H54 (cell line): ENCODE measurements around the gene PCK1.

Experiments
- DNase-seq: peaks from one replicate; pipeline ENCODE4 v3.0.0; 2011; ENCODE audit warnings: low spot score, mixed read lengths; ENCODE audit not compliant: insufficient read length
- FAIRE-seq: peaks from 3 replicates; lab custom pipeline; 2011; peaks lifted over from hg19 to GRCh38; lab: Jason Lieb, UNC
- POLR2A ChIP-seq: IDR thresholded peaks from 2 replicates; pipeline ENCODE4 v1.6.1; 2011; ENCODE audit warnings: low read depth, mild to moderate bottlenecking, low read length

Gene PCK1

DNA sequence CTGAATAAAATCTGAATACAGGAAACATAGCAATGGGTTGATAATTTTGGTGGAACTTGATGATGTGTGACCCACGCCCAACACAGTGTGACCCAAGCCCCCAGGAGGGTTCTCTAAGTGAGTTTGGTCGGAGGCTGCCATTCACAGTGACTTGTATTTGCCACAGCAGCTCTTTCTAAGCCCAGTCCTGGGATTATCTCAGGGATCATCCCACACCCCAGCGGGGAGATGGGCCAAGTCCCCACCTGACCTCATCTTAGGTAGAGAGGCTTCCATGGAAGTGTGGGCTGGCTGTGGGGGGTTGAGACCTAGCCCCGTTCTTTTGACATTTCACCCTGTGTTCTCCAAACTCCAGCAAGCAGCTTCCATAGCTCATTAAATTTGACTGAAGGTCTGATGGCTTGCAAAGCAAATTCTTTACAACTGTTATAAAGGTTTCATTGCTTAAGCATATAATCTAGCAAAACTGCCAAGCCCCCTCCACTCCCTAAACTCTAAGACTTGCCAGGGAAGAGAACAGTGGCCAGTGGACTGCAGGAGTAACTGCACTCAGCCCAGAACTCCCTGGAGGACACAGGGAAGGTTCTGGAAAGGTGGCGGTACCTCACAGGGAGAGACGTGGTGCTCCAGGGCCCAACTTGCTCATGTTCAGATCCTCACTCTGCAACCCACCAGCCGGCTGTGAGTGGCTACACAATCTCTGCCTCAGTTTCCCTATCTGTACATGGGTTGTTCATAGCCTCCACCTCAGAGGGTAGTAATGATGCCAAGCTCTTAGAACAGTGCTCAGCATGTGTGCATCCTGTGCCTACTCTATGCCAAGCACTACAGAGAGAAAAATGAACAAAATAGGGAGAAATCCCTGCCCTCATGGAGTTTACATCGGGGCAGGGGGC lies 1.0 kb upstream of the PCK1 start:
- no peak for TF ChIP-seq POLR2A
- FAIRE-seq (no peak), DNase-seq (no peak)

DNA sequence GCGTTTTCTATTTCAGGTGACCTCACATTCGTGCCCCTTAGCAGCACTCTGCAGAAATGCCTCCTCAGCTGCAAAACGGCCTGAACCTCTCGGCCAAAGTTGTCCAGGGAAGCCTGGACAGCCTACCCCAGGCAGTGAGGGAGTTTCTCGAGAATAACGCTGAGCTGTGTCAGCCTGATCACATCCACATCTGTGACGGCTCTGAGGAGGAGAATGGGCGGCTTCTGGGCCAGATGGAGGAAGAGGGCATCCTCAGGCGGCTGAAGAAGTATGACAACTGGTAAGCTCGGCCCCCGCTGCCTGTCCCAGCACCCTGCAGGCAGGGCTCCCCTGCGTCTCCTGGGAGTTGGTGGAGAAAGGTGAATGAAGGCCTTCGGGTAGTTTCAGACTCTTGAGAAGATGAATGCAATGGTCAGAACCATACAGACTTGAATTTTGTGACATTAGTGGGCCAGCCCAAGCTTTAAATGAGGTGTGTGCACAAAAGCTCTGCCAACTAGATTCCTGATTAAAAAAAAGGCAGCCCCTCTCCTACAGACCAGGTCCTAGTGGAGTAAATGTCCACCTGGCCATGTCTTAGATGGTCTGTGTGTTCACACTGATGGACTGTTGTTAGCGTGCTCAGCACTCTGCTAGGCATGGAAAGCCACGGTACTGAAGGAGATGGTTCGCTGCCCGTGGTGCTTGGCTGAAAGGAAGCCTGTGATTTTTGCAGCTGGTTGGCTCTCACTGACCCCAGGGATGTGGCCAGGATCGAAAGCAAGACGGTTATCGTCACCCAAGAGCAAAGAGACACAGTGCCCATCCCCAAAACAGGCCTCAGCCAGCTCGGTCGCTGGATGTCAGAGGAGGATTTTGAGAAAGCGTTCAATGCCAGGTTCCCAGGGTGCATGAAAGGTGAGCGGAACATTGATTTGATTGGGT lies 708 bp downstream of the PCK1 start:
- FAIRE-seq: no peak
- no peak for DNase-seq
- no peak for TF ChIP-seq POLR2A

DNA sequence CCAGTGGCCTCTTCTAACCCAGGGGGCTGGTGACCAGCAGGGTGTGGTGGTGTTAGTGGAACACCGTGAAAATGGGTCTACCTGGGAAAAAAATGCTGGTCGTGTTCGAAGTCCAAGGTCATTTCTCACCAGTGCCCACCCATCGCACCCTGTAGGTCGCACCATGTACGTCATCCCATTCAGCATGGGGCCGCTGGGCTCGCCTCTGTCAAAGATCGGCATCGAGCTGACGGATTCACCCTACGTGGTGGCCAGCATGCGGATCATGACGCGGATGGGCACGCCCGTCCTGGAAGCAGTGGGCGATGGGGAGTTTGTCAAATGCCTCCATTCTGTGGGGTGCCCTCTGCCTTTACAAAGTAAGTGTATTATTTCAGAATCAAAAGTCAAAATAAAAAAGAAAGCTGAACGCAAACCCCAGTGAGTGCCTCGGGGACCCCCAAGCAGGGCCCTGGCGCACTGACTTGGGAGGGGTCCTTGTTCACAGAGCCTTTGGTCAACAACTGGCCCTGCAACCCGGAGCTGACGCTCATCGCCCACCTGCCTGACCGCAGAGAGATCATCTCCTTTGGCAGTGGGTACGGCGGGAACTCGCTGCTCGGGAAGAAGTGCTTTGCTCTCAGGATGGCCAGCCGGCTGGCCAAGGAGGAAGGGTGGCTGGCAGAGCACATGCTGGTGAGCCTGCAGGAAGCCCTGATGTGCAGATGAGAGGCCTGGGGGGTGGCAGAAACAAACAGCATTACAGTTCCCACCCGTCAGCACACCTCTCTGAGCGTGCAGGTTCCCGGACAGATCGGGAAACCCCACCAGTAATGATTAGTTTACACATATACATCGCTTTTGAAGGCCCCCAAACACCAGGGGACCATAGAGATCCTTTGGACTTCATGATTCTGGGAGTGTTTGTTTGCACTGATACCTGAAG lies 1.9 kb downstream of the PCK1 start:
- FAIRE-seq (no peak), DNase-seq (no peak)
- no peak for TF ChIP-seq POLR2A

DNA sequence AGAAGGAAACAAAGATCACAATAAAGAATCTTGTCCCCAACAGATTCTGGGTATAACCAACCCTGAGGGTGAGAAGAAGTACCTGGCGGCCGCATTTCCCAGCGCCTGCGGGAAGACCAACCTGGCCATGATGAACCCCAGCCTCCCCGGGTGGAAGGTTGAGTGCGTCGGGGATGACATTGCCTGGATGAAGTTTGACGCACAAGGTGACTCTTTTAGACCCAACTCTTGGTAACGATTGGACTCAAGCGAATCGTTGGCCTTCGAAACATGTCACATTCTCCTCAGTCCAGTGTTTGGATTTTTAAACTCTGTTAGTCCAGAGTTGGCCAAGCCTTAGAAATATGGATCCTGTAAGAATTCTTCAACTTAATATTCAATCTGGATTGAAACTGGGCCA lies 2.6 kb downstream of the PCK1 start:
- DNase-seq (no peak), FAIRE-seq (no peak)
- no peak for TF ChIP-seq POLR2A

DNA sequence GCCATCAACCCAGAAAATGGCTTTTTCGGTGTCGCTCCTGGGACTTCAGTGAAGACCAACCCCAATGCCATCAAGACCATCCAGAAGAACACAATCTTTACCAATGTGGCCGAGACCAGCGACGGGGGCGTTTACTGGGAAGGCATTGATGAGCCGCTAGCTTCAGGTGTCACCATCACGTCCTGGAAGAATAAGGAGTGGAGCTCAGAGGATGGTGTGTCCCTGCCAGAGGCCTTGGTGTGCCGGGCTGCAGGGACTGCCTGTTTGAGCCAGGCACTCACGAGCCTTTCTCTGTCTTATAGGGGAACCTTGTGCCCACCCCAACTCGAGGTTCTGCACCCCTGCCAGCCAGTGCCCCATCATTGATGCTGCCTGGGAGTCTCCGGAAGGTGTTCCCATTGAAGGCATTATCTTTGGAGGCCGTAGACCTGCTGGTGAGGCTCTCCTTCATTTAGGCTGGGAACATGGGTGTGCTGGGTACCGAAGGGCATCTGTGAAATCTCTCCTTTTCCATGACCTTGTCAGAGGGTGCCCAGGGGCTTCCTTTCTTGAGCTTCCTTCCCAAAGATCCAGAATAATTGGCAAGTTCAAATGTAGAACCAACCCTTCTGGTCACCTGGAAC lies 3.4 kb downstream of the PCK1 start:
- DNase-seq (no peak), FAIRE-seq (no peak)
- TF ChIP-seq POLR2A: no peak

DNA sequence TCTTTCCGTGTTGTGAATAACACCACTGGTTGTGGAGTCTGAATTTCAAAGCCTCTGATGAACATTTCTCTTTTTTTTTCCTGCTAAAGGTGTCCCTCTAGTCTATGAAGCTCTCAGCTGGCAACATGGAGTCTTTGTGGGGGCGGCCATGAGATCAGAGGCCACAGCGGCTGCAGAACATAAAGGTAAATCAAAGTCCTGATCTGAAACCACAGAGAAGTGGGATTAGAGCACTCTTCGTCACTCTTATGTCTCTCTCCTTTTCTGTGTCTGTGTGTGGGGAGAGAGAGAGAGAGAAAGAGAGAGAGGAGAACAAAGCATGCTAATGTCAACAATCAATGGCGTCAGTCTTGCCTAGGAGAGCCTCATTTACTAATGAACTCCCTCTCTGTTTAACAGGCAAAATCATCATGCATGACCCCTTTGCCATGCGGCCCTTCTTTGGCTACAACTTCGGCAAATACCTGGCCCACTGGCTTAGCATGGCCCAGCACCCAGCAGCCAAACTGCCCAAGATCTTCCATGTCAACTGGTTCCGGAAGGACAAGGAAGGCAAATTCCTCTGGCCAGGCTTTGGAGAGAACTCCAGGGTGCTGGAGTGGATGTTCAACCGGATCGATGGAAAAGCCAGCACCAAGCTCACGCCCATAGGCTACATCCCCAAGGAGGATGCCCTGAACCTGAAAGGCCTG lies 4.2 kb downstream of the PCK1 start:
- no peak for DNase-seq
- FAIRE-seq: no peak
- no peak for TF ChIP-seq POLR2A

DNA sequence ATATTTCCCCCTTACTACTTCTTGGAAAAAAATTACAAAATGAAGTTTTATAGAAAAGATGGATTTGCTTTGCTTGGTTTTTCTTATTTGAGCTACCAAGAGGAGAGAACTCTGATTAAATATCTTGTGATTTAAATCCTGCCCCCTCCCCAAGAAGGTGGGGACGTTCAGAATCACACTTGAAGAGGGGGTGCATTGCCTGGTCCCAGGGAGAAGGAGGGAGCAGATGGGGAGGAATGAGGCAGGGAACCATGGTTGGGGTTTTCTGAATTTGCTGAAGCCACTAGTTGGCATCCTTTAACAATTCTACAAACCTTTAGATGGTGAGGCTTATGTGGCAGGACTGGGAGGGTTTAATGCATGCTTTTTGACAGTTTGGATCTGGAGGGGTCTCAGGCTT lies 5.5 kb downstream of the PCK1 start:
- TF ChIP-seq POLR2A: no peak
- FAIRE-seq (no peak), DNase-seq (no peak)

DNA sequence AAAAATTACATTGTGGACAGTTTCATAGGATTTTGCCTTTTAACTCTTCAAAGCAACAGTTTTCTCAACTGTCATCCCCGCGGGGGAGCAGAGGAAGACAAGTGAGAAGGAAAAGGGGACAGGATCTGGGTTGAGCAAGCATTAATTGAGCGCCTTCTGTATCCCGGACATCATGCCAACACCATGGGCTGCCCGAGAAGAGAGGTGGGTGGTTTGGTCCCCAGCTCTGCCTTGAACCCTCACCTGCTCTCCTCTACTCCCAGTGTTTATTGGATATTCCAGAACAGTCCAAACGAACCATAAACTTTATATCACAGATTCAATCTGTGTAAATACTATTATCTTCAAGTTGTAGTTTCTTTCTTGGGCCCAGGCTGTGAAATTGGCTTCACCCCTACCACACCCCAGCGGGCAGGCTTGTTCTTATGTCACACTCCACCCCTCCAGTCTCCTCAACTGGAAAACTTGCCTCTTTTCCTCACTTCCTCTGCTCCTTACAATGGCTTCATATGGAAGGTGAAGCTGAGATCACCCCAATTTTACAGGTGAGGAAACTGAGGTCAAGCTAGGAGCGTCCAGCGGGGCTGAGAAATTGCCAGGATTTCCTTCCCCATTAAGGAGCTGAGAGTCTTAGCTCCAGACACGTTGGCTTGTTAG lies 6.0 kb downstream of the PCK1 start:
- no peak for TF ChIP-seq POLR2A
- DNase-seq (no peak), FAIRE-seq (no peak)

DNA sequence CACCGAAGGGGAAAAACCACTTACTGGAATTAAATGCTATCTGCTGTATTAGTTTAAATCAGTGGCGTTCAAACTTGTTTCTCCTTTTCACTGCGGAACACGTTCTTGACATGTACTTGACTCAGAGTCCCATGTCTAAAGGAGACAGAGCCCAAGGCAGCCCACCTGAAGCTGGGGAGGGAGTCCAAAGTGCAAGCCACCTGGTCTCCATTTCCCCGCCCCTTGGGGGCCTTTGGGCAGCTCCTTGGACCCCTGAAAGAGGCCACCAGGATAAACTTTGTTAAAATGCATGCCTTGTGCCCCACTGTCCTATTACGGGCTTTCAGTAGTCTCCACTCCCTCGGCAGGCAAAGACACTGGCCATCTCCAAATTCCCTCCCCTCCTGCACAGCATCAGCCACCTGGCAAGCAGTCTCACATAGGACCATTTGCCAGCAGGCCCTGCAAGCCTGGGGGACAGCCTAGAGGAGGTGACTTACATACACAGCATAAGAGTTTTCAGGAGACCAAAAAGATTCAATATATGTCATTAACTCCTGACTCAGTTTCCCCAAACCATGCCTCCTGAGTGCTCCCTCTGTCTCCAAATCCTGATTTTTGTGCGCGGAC lies 6.7 kb downstream of the PCK1 start:
- DNase-seq (no peak), FAIRE-seq (no peak)
- no peak for TF ChIP-seq POLR2A

DNA sequence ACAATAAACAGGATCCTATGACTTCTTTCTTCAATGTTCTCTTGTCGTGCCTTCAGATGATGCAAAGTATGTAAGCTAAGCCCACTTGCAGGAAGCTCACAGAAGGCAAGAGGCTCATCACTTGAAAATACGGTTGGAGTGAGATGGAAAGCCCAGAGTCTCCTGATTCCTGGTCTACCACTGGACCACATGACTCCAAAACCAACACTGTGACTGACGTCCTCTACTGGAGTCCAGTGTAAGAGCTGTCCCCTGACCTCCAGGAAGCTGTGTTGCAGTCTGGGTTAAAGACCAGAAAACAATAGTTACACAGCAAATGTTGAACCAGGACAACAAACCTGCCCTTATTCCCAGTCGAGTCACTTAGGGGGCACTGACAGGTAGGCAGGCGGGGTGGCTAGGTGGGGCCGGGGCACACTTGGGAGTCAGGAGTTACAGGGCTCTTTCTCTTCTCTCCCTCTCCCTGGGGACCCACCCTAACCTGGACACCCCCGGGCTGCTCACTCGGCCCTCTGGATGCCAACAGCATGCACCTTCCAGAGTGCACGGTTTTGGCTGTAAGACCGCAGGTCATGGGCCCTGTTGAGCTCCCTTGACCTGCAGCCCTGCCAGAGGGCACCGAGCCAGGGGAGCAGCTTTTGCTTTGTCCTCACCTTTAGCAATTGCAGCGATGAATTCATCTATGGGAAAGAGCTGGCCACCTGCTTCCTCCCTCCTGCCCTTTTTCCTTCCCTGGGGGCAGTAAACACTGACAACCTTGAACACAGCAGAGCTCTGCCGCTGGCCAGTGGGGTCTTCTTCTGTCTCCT lies 7.4 kb downstream of the PCK1 start:
- DNase-seq (no peak), FAIRE-seq (no peak)
- no peak for TF ChIP-seq POLR2A

DNA sequence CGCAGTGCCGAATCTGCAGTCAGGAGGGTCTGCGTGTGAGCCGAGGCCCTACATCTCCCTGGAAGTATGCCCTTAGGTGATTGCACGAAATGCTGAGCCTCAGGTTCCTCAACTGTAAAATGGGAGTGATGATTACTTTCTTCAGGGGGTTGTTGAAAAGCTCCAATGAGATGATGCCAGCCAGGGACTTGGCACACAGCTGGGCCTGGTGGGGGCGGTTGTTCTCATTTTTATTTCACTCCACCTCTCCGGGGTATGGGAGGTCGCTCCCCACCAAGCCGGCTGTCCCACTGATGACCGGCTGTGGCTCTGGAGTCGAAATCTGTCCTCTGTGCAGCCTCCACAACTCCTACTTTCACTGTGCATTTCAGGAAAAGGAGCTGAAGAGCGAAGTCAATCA lies 8.1 kb downstream of the PCK1 start:
- no peak for TF ChIP-seq POLR2A
- FAIRE-seq (no peak), DNase-seq (no peak)
